ENCODE data around the gene TLR5.

TLR5 gene

GRCh38 chr1:223068900-223069665 is 74.0 kb downstream of the TLR5 start:
- DNase-seq (ENCODE audit: low read depth, low spot score): no peak

GRCh38 chr1:223067914-223068313 is 75.1 kb downstream of the TLR5 start:
- DNase-seq (ENCODE audit: low read depth, low spot score): no peak

GRCh38 chr1:223066415-223066814 is 76.6 kb downstream of the TLR5 start:
- no peak for DNase-seq (ENCODE audit: low read depth, low spot score)

- no peak for DNase-seq (ENCODE audit: low read depth, low spot score)
These were observed 80.9 kb downstream of the TLR5 start for GRCh38 chr1:223062177-223062576.

DNA sequence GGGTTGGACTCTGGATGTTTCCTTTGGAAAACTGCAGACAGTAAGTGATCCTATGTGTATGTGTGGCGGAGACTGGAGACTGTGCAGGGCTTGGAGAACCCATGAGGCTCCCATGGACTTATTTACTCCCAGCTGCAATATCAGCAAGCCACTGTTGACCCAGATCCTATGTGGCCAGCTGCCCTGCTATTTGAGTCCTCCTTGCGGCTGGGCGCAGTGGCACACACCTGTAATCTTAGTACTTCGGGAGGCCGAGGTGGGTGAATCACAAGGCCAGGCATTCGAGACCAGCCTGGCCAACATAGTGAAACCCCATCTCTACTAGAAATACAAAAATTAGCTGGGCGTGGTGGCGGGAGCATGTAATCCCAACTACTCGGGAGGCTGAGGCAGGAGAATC is 83.5 kb downstream of the TLR5 start:
- no peak for DNase-seq (ENCODE audit: low read depth, low spot score)

Measured in smooth muscle cell of the brain vasculature (primary cell).